RPMI8226 (cell line): Measurements from ENCODE around the gene ACOX3.
A peak's percentile ranks its signal among the peaks of the same experiment; 100 is the strongest.
"Not testable (repeated sequence)": the region's sequence is repeated elsewhere in the genome, so short reads cannot be mapped to it uniquely, and the experiment has no call there.

Experiments used
- DNase-seq: peaks from one replicate; pipeline ENCODE4 v3.0.0-alpha.2; 2015

The ACOX3 gene

GRCh38 chr4:8428288-8429097 lies 12.0 kb downstream of the ACOX3 start:
- peak; percentile 89 for DNase-seq

- peak; percentile 63 for DNase-seq
Measured at GRCh38 chr4:8427761-8428287, 12.7 kb downstream of the ACOX3 start.

GRCh38 chr4:8427262-8427661 lies 13.3 kb downstream of the ACOX3 start:
- no peak for DNase-seq

- no peak for DNase-seq
Measured at GRCh38 chr4:8422786-8423185, 17.7 kb downstream of the ACOX3 start.

GRCh38 chr4:8422327-8422726 lies 18.2 kb downstream of the ACOX3 start:
- DNase-seq = no peak

- DNase-seq = not testable (repeated sequence)
Measured at GRCh38 chr4:8420151-8420550, 20.4 kb downstream of the ACOX3 start.

- no peak for DNase-seq
Measured at GRCh38 chr4:8419222-8420041, 21.1 kb downstream of the ACOX3 start.

- DNase-seq = no peak
Measured at GRCh38 chr4:8417071-8417614, 23.4 kb downstream of the ACOX3 start.

- no peak for DNase-seq
Measured at GRCh38 chr4:8414377-8414776, 26.1 kb downstream of the ACOX3 start.

- no peak for DNase-seq
Measured at GRCh38 chr4:8412288-8412687, 28.2 kb downstream of the ACOX3 start.

GRCh38 chr4:8411351-8412180 lies 29.0 kb downstream of the ACOX3 start:
- DNase-seq = no peak

GRCh38 chr4:8410641-8411271 lies 29.8 kb downstream of the ACOX3 start:
- DNase-seq = no peak

- no peak for DNase-seq
Measured at GRCh38 chr4:8410066-8410625, 30.4 kb downstream of the ACOX3 start.

- DNase-seq = no peak
Measured at GRCh38 chr4:8409264-8410065, 31.1 kb downstream of the ACOX3 start.

- DNase-seq = no peak
Measured at GRCh38 chr4:8407756-8408155, 32.8 kb downstream of the ACOX3 start.

GRCh38 chr4:8407316-8407715 lies 33.2 kb downstream of the ACOX3 start:
- no peak for DNase-seq

- DNase-seq = not testable (repeated sequence)
Measured at GRCh38 chr4:8406887-8407286, 33.6 kb downstream of the ACOX3 start.

- no peak for DNase-seq
Measured at GRCh38 chr4:8405516-8405875, 35.0 kb downstream of the ACOX3 start.

- DNase-seq = no peak
Measured at GRCh38 chr4:8404791-8405515, 35.6 kb downstream of the ACOX3 start.

- no peak for DNase-seq
Measured at GRCh38 chr4:8403976-8404375, 36.5 kb downstream of the ACOX3 start.
